Head of caudate nucleus (tissue), 42 donors: ENCODE data around the gene LMOD2.

Source experiments
- DNase-seq, 42 donors: peaks; one replicate each; pipeline versions ENCODE4 v3.0.0 to v3.0.0-alpha.2; 2020 to 2021; ENCODE audit warnings: mixed read lengths in 7 of 42
- intact Hi-C: fragments of 100-400 bp; cut with DNase I; formaldehyde crosslinking; loops from one replicate; pipeline ENCODE4 v1.15.0; 2022

The LMOD2 gene

DNA sequence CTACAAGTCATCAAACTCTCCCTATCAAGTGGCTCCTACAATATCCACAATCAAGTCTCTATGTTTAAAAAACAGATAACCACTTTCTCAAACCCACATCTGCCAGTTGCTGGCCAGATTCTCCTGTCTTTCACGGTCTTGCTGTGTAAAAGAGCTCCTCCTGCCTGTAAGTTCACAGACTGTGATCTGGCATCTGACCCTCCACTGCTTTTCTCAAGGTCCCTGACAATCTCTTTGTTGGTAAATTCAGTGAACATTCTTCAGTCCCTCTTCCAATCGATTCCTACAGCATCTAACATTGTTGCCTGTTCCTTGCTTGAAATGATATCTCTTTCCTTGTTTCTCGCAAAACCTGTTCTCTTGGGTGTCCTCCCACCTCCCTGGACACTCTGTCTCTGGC, 18.5 kb upstream of the LMOD2 start:
- DNase-seq: no peak
- intact Hi-C loops: no loop called here

DNA sequence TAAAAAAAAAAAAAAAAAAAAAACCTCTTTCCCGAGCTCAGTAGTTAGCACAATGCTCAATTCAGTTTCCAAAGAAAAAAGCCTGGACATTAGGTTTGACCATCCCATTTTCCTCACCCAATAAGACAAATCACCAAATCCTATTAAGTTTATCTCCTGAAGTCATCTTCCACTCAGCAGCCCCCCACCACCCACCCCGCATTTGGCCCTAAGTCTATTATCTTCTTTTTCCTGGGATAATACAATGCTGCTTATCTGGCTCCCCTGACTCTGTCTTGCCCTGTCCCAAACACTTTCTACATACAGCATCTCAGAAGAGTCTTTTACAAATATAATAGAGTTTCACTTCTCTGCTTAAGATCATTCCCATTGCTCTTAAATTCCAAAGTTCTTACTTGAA, 17.8 kb upstream of the LMOD2 start:
- no peak for DNase-seq
- intact Hi-C loops: no loop called here

DNA sequence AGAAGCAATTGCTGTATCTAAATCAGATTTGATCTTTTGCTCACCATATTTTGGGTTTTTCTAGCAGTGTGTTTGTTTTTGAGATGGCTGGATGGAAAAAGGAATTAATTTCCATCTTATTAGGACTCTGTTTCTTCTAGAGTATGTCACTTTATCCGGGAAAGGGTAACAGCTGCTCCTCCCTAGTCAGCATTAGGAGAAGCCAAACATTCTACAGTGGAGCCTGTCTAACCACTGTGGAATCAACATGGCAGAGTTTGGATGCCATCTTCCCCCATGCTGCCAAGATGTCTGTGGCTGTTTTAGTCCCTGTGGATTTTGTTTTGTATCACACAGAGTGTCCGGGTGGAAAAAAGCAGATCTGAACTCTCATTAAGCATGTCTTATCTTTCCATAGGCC, 16.0 kb upstream of the LMOD2 start:
- DNase-seq: no peak
- intact Hi-C loops: no loop called here

- intact Hi-C loops: no loop called here
- DNase-seq: no peak
Measured at GRCh38 chr7:123640583-123640982, 15.1 kb upstream of the LMOD2 start.

- no peak for DNase-seq
- intact Hi-C loops: no loop called here
Measured at GRCh38 chr7:123641901-123642300, 13.8 kb upstream of the LMOD2 start.

GRCh38 chr7:123643495-123644441, 11.9 kb upstream of the LMOD2 start:
- no peak for DNase-seq

DNA sequence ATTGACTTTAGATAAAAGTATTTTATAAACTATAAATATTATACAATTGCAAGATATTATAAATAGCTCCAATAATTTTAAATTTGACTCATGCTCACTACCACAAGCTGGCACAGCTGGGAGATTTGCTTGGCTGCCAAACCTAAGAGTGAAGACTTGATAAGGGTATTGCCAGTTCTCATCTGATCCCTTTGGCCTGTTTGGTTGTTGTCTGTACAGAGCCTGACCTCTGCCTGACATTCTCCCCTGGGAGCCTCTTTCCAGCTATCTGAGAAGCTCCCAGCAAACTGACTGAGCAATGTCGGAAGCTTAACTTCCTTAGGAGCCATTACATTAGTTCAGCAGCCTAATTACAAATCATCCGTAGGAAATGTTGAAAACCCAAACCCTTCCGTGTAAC, 10.2 kb upstream of the LMOD2 start:
- intact Hi-C loops: no loop called here
- no peak for DNase-seq

More at GRCh38 chr7:123643495-123644441, 11.9 kb upstream of the LMOD2 start:
- intact Hi-C loops: no loop called here

DNA sequence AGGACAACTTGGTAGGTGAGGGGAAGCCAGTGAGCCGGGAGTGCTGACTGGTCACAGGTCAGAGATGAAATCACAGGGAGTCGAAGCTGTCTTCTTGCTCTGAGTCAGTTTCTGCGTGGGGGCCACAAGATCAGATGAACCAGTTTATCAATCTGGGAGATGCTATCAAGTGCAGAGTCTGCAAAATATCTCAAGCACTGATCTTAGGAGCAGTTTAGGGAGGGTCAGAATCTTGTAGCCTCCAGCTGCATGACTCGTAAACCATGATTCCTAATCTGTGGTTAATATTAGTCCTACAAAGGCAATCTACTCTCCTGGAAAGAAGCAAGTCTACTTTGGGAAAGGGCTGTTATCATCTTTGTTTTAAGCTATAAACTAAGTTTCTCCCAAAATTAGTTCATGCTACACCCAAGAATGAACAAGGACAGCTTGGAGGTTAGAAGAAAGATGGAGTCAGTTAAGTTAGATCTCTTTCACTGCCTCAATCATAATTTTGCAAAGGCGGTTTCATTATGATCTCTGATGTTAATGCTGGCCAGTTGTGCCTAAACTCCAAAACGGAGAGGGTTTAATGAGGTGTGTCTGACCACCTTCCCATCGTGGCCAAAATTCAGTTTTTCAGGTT, 8.4 kb upstream of the LMOD2 start:
- DNase-seq: no peak
- intact Hi-C loops: no loop called here

DNA sequence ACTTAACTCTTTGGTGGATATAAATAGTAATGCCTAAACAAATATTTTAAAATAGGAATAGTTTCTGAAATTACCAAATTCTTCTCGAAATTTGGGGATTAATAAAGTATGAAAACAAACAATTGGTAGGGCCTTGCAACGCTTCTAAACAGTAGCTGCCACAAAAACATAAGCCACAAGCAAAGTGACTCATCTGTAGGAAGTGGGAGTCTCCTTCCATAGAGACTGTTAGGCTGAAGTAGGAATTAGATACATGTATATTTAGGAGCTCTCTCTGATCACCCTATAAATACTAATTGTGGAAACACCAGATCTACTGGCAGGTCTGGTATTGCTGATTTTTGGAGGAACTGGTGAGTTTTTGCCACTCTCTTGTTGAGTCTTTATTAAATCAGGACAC, 5.7 kb upstream of the LMOD2 start:
- intact Hi-C loops: no loop called here
- no peak for DNase-seq

DNA sequence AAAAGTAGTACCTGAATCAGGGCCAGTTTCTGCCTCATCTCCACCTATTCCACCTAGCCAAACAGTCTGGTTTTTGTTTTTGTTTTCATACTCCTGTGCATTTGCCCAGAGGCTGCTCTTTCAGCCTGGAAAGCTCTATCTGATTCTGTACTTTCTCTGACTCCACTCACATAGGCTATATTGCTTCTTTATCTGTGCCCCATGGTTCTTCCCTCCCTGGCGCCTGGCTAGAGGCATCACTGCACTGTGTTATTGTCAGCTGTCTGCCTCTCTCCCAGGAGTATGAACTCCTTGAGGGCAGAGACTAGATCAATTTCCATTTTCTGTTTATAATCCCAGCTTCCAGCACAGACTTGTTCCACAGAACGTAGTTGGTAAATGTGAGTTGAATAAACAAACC, 5.1 kb upstream of the LMOD2 start:
- DNase-seq: no peak

GRCh38 chr7:123652406-123652805, 3.3 kb upstream of the LMOD2 start:
- no peak for DNase-seq
- intact Hi-C loops: no loop called here

More for the DNA sequence above, 5.1 kb upstream of the LMOD2 start:
- intact Hi-C loops: no loop called here

- no peak for DNase-seq
- intact Hi-C loops: no loop called here
Measured at GRCh38 chr7:123653162-123653561, 2.5 kb upstream of the LMOD2 start.

- intact Hi-C loops: no loop called here
- no peak for DNase-seq
Measured at GRCh38 chr7:123656544-123657303, 1.1 kb downstream of the LMOD2 start.

GRCh38 chr7:123657304-123657685, 1.6 kb downstream of the LMOD2 start:
- DNase-seq: no peak
- intact Hi-C loops: no loop called here

DNA sequence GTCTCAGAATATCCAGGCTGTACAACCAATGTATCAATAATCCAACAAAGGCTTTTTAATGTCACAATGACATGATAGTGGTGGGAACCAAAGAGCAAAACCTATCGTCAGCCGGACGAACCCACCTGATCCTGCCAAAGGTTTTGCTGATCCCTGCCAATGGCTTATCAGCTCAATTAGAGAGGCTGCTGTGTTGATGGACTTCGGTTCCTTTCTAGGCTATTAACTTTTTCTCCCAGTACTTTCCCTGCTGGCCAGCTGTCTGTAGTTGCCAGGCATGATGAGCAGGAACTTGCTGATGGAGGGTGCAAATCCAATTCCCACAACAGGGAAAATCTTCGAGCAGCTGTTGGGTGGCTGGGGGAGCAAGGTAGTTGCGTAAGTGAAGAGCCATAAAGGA, 2.4 kb downstream of the LMOD2 start:
- intact Hi-C loops: no loop called here
- no peak for DNase-seq

DNA sequence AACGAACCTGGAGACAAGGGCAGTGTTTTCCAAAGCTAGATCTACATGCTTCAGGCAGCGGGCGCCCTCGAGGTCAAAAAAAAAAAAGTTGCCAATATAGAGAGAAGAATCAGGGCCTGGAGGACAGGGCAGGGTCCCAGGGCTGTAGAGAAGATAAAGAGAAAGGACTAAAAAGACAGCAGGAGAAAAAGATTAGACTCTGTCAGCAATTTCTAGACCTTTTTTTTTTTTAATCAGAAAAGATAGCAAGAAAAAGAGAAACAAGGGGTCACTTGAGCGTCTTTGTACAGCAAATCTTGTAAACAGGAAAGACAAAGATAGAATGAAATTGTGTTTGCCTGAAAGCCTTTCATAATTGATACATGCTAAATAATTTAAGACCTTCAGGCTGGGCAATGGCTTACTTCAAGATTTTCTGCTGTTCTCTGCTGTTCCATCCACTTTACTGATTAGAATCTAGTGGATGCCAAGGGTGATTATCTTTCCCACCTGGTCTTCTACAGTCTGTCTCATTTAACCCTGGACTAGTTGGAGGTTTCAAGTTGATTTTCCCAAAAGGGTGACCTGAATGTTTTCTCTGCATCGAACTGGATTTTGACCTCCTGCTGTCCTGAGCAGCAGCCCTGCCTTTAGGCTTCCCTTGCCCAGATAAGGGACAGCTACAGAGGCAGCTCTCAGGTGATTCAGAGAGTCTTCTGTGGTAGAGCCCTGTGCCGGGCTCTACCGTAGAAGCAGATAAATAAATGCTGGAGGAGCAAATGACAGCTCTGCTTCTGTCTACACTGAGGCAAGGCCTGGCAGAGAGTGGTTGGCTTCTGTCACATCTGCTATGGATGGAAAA, 5.1 kb downstream of the LMOD2 start:
- DNase-seq: no peak
- intact Hi-C loops: no loop called here

DNA sequence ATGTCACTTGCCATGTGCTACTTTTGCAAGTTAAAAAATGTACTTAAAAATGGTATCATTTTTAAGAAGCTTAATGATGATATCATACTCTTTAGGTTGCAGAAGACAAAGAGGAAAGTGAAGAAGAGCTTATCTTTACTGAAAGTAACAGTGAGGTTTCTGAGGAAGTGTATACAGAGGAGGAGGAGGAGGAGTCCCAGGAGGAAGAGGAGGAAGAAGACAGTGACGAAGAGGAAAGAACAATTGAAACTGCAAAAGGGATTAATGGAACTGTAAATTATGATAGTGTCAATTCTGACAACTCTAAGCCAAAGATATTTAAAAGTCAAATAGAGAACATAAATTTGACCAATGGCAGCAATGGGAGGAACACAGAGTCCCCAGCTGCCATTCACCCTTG, 6.1 kb downstream of the LMOD2 start:
- no peak for DNase-seq
- intact Hi-C loops: no loop called here

GRCh38 chr7:123662293-123662692, 6.6 kb downstream of the LMOD2 start:
- no peak for DNase-seq
- intact Hi-C loops: no loop called here

DNA sequence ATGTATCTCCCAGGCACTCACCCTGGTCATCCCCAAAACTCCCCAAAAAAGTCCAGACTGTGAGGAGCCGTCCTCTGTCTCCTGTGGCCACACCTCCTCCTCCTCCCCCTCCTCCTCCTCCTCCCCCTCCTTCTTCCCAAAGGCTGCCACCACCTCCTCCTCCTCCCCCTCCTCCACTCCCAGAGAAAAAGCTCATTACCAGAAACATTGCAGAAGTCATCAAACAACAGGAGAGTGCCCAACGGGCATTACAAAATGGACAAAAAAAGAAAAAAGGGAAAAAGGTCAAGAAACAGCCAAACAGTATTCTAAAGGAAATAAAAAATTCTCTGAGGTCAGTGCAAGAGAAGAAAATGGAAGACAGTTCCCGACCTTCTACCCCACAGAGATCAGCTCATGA, 7.1 kb downstream of the LMOD2 start:
- no peak for DNase-seq
- intact Hi-C loops: no loop called here
